Endothelial cell of hepatic sinusoid (primary cell): ENCODE data around the gene MAGEF1.

Experiments
- in situ Hi-C: cut with HindIII; loops from 2 replicates; pipeline ENCODE4 v1.10.0; 2017; ENCODE audit warnings: low sequenced_read_pairs

The MAGEF1 gene

DNA sequence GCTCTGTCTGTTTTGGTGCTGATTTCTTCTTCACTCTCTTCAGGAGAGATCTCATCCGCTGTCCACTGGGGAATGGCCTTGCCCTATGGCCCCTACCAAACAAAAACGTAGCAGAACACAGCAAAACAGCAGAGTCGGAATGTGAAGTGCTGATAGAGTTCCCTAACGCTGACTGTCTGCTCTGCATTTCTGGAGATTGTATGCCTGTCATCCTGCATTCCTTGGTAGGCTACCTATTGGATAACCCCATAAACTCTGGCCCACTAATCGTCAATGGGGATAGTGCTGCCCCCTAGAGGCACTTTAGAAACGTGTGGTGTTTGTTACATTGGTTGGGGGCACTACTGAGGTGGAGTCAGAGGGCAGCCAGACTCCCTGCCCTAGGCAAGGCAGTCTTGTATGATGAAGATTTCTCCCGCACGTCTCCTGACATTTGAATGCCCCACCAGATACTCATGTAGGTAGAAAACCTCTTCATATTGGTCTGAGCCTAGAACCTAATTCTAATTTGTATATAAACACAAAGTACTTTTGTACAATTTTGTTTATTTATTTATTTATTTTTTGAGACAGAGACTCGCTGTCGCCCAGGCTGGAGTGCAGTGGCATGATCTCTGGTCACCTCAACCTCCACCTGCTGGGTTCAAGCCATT is 15.6 kb upstream of the MAGEF1 start:
- in situ Hi-C loops, result no loop called here

DNA sequence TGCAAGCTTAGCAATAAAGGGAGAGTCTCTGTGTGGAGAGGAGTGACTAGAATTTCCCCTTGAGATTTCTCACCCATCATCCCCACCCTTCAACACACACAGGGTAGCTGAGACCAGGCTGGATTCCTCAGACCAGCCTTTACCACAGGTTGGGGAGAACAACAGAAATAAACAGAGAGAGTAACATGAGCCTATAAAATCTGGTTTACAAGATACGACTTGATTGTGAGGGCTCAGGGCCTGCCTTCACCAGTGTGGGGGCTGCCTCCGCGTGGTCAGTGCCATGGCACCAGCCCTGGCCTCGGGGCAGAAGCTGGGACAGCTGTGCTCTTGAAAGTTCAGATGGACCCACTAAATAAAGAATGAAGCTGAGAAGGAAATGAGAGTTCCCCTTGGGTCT is 14.6 kb upstream of the MAGEF1 start:
- in situ Hi-C loops, result no loop called here

- in situ Hi-C loops, result no loop called here
Observed at GRCh38 chr3:184725176-184725719, 13.4 kb upstream of the MAGEF1 start.

- in situ Hi-C loops, result no loop called here
Observed at GRCh38 chr3:184724699-184725098, 12.8 kb upstream of the MAGEF1 start.

DNA sequence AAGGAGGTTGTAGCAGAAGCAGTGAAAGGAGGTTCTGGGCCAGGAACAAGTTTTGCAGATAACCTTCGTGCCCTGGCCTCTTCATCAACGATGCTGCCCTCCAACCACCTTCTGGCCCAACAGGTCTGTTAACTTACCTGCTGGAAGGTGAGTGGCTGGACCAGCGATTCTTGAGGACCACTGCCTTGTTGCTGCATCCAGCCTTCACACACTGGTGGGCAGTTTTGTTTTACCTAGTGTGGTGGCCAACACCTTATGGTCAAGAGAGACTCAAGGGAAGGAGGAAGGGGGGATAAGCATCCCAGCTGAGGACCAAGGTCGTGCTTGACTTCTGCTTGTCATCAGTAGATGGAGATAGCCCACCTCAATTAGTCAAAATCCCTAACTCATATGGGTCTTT is 7.8 kb upstream of the MAGEF1 start:
- in situ Hi-C loops, result loop anchor here (5.0 kb wide), 1 partner anchor 102 kb away; no protein-coding TSS in a partner anchor

DNA sequence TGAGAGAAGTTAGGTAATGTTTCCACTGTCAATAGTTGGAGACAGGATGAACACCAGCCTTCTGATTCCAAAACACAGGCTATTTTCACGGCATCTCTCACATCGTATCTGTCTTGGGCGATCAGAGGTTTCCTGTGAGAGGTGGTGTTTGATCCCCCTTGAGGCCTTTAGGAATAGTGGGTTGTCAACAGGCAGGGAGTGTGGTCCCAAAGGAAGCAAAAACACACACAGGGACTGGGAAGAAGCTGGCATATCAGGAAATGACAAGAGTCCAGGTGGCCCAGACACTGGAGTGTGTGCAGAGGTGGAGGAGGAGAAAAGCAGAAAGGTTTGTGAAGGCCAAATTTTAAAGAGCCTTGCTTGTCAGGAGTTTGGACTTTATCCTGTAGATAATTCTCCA is 6.6 kb upstream of the MAGEF1 start:
- in situ Hi-C loops, result loop anchor here (5.0 kb wide), 1 partner anchor 101 kb away; no protein-coding TSS in a partner anchor

- in situ Hi-C loops, result loop anchor here (5.0 kb wide), 1 partner anchor 100 kb away; no protein-coding TSS in a partner anchor
Observed at GRCh38 chr3:184717399-184717983, 5.6 kb upstream of the MAGEF1 start.

DNA sequence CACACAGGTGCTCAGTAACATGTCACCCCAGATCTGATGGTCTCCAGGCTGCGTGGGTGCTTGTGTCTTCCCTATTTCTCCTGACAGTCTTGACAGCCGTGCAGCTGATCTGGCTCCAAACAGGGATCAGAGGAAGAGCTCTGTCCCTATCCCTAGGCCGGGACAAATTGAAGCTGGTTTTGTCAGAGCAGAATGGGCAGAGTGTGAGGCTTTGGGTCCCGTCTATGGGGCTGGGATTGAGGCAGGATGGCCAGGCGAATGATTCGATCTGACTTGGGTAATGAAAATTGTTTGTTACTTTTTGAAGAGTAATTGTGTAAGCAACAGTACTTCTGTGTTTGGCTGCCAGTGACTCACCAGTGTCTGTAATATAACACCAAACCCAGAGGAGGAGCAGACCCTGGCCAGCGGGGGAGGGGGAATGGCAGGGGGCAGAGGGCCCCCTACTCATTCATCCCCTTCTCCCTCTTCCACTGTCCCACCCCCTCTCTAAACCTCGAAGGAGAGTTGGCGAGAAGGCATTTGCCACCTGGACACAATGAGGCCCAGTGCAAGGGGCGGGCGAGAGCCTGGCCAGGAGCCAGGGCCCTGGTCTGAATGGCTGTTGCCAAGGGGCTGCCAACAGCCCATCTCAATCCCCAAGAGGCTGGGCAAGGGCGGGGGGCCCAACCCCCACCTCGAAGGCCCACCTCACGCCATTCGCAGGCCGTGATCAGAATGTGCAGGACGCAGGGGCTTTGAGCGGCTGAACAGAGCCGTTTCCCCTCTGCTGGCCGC is 4.9 kb upstream of the MAGEF1 start:
- in situ Hi-C loops, result loop anchor here (5.0 kb wide), 1 partner anchor 100 kb away; no protein-coding TSS in a partner anchor

- in situ Hi-C loops, result loop anchor here (5.0 kb wide), 1 partner anchor 99 kb away; no protein-coding TSS in a partner anchor
Observed at GRCh38 chr3:184715943-184716621, 4.2 kb upstream of the MAGEF1 start.

DNA sequence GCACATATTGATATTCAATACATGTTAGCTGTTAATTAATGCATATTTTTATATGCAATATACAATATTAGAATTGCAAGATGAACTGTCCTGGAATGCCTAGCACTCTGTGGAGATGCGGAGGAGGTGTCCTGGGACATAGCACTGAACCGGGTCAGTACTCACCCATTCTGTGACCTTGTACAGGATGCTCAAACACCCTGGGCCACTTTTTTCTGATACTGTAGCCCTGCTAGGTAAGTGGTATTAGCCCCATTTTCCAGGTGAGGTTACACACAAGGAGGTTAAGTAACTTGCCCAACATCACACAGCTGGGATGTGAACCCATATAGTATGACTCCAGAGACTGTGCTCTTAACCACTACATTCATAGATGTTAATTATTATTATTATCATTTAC is 1.7 kb upstream of the MAGEF1 start:
- in situ Hi-C loops, result no loop called here

DNA sequence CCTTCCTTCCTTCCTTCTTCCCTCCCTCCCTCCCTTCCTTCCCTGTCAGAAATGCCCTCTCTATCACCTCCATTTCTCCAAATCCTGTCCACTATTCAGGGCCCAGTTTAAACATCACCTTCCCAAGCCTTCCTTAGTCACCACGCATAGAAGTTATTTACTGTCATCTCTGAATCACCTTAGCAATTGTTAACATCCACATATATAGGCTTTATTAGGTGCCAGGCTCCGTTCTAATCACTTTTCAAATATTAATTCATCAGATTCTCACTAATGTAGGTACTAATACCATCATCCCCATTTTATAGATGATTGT is 1.1 kb upstream of the MAGEF1 start:
- in situ Hi-C loops, result no loop called here

- in situ Hi-C loops, result no loop called here
Observed at GRCh38 chr3:184712248-184713039, 580 bp upstream of the MAGEF1 start.

DNA sequence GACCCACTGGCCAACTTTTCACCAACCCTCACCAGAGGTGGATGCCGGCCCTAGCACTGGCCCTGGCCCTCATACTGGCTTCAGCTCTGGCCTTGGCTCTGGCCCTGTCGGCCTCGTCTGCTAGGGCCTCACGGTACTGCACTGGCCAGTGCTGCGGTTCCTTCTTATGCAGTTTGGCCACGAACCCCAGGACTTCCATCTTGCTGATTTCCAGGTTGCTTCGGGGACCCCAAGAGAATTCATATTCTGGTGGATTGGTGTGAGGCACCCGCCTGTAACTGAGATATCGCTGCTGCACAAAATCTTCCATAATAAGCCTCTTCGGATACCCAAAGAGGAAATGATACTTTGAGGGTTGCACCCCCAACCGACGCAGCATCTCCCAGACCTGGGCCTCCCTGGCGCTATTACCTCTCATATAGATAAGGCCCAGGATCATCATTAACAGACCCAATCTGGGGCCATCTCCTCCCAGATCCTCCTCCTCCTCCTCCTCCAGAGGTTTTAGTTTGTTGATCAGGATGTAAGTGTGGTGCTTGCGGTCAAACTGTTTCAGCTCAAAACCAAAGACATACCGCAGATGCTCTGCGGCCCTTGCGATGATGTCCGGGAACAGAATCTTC is 883 bp downstream of the MAGEF1 start:
- in situ Hi-C loops, result no loop called here

- in situ Hi-C loops, result no loop called here
Observed at GRCh38 chr3:184703657-184704056, 8.2 kb downstream of the MAGEF1 start.

DNA sequence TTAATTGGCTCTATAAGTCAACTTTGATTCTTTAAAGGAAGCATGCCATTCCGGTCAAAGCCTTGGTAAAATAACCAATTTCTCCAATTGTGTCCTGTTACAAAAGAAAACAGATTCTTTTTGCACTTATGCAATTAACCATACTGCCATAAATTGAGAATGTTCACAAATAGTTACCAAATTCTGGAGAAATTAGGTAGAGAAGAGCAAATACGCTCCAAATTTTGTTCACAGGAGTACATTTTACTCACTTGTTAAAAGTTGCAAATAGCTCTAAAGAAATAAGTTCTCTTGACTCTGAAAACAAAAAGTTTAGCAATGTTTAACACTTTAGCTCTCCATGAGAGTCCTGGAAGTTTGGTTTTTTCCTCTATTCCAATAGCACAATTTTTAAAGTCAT is 11.1 kb downstream of the MAGEF1 start:
- in situ Hi-C loops, result no loop called here

- in situ Hi-C loops, result no loop called here
Observed at GRCh38 chr3:184697845-184698244, 14.0 kb downstream of the MAGEF1 start.

- in situ Hi-C loops, result no loop called here
Observed at GRCh38 chr3:184696697-184697096, 15.2 kb downstream of the MAGEF1 start.

- in situ Hi-C loops, result no loop called here
Observed at GRCh38 chr3:184694716-184695115, 17.1 kb downstream of the MAGEF1 start.

DNA sequence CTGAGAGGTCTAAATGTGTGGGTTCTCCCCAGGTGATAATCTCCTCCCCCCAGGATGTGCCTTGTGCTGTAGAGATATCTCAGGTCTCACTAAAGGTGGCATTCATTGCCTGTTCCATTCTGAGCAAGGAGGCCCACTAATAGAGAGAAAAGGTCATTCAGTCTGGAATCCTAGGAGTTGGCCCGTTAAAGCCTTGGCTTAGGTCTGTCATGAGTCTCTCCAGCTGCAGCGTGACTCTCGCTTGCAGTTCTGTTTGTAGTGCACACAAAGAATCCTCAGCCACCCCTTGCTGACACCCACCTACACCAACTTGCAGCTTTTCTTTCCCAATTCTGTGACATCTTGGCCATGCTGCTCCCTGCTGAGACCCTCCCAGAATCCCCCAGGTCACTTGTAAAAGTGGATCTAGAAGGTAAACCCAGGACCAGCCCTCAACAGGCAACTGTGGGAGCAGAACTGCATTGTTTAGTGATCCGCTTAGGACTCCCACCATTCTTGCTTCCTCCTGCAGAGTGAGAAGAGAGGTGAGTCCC is 17.7 kb downstream of the MAGEF1 start:
- in situ Hi-C loops, result no loop called here
